Measurements from ENCODE around the gene BDH1.
"Not testable (repeated sequence)": the region's sequence is repeated elsewhere in the genome, so short reads cannot be mapped to it uniquely, and the experiment has no call there.

Gene BDH1

DNA sequence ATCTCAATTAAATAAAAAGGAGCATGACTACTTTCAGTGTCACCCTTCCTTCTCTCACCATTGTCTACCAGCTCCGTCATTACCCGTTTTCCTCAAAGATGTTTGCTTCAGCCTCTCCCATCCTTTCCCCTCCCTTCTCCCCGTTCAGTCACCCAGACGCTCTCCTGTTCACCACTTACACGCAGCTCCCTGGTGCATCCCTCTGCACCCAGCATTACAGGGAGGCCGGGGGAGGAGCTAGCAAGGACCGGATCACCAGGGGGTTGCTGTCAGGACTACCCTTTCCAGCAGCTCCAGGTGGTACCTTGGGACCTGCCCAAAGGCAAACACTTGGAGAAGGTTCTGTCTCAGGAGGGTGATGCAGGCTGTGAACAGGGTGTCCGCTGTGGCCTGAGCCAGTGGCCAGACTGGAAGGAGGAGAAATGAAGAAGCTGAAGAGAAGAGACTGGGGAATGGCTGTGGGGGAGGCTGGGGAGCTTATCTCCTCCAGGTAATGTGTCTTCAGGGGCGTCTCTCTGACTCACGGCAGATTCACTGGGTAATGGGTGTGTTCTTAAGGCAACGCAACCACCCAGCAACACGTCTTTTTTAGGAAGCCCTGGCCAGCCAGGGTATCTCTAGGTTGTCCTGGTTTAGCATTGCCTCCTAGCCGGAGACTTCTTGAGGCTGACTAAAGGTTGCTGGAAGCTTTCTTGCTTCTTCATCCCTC lies 21.8 kb upstream of the BDH1 start:
- no peak for DNase-seq (ENCODE audit: low spot score)

DNA sequence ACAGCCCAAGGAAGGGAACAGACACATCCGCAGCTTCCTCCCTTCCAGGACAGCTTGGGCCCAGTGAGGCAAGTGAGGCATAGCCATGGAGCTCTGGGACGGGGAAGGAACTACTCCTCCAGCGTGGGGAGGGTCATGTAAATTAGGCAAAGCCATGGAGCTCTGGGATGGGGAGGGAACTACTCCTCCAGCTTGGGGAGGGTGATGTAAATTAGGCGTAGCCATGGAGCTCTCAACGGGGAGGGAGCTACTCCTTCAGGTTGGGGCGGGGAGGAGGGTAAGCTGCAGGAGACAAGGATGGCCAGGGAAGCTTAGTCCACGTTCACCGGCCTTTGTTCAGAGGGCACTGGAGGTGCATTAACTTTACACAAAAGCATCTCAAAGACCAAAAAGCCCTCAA lies 21.1 kb upstream of the BDH1 start:
- no peak for DNase-seq (ENCODE audit: low spot score)

DNA sequence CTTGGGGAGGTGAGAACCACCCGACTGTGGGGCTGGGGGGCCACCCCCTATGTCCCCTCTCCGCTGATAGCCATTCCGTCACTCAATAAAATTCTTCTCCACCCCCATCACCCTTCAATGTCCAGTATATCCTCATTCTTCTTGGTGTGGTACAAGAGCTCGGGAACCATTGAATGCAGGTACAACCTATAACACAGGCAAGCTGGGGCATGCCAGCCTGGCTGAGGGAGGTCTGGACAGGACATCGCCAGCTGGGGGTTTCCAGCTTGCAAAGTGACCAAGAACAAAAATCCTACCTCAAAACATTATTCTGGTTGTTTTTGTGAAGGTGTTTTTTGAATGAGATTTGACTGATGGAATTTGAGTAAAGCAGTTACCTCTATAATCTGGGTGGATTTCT lies 19.6 kb upstream of the BDH1 start:
- DNase-seq (ENCODE audit: low spot score) = no peak

DNA sequence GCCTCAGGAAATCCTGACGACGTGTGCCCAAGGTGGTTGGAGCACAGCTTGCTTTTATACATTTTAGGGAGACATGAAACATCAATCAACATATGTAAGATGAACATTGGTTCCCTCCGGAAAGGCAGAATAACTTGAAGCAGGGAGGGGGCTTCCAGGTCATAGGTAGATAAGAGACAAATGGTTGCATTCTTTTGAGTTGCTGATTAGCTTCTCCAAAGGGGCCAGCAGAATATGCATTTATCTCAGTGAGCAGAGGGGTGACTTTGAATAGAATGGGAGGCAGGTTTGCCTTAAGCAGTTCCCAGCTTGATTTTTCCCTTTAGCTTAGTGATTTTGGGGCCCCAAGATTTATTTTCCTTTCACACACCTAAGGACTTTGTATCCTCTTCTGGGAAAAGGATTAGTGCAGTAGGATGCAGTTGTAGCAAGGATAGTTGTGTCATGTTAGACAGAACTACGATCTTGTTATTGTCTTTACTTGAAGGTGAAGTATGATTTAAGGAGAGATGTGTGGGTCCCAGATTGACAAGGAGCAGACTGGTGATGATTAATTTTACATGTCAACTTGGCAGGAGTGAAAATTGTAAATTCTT lies 18.7 kb upstream of the BDH1 start:
- not testable (repeated sequence) for DNase-seq (ENCODE audit: low spot score)

DNA sequence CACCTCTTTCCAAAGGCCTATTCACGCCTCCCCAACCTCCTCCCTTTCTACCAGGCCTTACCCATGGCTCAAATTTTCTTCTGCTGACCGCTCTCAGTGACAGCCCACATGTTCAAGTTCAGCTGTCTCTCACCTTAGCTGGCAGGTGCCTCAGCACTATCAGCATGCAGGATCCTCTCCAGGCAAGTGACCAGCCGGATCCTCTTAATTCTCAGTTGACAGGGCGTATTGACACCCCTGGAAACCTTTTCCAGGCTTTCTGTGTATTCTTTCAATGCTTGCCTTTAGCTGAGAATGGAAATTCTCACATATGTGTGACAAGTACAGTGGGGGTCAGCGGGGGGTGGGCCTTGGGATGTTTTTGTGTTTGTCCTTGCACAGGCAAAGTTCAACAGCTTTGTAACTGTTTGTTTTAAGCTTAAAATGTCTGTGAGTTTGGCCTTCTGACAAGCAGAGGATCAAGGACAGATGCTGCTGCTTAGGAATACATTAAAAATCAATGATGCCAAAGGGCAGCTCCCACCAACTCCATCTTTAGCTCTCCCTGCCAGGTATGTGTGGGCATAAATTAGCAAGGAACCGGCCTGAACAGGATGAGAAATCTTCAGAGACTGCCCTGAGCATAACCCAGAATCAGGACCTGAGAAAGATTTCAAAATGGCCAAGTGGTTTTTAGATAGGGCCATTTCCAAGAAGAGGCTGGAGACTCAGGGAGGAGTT lies 17.4 kb upstream of the BDH1 start:
- no peak for DNase-seq (ENCODE audit: low spot score)

DNA sequence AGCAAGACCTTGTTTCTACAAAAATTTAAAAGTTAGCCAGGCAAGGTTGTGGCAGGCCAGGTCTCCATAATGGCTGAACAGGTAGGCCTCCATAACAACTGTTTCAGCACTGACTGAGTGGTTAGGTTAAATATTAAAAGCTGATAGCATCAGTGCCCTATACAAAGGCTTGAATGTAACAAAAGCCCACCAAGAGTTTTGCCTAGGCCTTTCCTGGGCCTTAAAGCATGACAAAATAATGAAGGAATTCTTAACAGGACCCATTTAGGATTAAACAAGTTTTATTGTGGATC lies 16.1 kb upstream of the BDH1 start:
- not testable (repeated sequence) for DNase-seq (ENCODE audit: low spot score)

DNA sequence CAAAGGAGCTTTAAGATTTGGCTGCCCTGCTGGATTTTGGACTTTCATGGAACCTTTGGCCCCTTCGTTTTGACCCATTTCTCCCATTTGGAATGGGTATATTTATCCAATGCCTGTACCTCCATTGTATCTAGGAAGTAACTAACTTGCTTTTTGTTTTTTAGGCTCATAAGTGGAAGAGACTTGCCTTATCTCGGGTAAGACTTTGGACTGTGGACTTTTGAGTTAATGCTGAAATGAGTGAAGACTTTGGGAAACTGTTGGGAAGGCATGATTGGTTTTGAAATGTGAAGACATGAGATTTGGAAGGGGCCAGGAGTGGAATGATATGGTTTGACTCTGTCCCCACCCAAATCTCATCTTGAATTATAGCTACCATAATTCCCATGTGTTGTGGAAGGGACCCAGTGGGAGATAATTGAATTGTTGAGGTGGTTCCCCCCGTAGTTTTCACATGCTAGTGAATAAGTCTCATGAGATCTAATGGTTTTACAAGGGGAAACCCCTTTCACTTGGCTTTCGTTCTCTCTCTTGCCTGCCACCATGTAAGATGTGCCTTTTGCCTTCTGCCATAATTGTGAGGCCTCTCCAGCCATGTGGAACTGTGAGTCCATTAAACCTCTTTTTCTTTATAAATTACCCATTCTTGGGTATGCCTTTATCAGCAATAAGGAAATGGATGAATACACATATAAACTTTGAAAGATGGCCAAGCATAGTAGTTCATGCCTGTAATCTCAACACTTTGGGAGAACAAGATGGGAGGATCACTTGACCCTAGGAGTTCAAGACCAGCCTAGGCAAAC lies 15.5 kb upstream of the BDH1 start:
- DNase-seq (ENCODE audit: low spot score) = not testable (repeated sequence)

DNA sequence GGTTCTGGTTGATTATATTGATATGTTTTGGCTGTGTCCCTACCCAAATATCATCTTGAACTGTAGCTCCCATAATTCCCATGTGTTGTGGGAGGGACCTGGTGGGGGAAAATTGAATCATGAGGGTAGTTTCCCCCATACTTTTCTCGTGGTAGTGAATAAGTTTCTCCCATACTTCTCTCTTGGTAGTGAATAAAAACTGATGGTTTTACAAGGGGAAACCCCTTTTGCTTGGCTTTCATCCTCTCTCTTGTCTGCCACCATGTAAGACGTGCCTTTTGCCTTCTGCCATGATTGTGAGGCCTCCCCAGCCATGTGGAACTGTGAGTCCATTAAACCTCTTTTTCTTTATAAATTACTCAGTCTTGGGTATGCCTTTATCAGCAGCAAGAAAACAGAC lies 13.7 kb upstream of the BDH1 start:
- DNase-seq (ENCODE audit: low spot score) = not testable (repeated sequence)

DNA sequence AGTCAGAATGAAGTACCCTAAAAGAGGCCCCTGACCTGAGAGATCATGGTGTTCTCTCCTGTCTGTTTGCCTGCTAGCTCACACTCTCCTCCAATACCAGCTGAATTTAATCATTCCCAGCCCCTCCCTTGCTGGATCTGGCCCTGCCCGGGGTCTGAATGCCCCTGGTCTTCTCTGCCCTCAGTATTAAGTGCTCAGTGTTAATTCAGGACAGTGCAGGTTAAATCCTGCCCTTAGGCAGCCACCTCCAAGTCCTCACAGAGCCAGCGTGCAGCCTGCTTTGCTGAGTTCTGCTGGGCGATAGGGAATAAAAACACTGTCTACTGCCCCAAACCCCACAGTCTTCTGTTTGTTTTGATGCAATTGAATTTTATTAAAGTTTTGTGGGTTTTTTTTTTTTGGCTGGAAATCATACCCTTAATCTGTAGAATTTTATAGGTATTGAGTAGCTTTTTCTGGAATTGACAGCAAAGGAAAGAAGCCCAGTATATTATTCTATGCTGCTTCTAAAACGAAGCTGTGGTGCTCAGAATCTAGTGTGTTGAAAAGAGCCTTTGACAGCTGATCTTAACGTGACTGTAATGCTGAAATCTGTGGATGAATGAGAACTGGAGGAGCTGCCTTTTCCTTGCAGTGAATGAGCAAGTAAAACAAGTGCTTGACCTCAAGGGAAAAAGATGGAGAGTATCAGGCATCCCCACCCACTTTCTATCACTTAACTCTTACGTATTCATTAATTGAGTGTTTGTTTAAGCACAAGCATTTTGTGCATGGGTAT lies 12.3 kb upstream of the BDH1 start:
- DNase-seq (ENCODE audit: low spot score) = no peak

DNA sequence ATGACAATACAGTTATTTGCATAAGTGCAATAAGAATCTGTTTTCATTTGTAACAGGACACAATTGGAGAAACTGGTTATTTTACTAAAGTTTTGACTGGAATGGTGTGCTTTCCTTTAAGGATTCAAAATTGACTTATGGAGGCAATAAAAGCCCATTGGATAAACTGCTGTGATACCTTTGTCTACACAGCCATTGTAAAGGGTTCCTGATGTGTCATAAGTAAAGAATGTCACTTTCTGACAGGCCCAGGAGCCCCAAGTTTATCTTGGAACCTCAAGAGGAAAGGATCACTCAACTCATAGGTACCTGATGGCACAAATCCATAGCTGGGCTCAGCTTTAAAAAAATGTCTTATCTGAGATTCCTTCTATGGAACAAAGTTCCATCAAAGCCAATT lies 10.4 kb upstream of the BDH1 start:
- not testable (repeated sequence) for DNase-seq (ENCODE audit: low spot score)

DNA sequence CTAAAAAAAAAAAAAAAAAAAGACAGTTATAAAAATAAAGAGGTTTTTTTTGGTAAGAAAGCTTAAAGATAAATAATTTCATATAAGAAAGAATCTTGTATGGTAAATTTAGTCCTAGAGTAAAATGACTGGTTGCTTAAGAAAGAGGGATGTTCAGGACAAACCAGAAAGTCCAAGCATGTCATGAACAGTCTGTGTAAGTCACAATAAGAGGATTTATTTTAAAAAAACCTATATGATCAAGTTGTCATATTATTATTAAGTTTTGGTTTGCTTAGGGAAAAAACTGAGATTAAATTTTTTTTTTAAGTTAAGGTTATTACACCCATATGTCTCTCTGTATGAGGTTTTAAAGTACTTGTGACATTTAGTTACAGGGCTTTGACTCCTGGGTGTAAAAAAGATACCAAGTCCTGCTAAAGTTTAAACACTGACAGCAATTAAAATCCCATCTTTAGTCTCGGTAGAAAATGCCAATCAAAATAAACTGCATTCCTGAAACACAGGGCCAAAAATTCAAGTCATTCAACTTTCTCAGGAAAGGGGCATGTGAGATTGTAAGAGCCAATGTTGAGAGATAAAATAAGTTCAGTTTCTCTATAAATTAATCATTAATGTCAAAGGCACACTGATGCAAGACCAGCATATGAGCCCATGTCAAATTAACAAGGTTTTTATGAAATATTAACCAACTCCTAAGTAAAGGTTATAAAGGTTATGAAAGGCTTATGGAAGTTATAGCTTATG lies 8.5 kb upstream of the BDH1 start:
- DNase-seq (ENCODE audit: low spot score) = no peak

DNA sequence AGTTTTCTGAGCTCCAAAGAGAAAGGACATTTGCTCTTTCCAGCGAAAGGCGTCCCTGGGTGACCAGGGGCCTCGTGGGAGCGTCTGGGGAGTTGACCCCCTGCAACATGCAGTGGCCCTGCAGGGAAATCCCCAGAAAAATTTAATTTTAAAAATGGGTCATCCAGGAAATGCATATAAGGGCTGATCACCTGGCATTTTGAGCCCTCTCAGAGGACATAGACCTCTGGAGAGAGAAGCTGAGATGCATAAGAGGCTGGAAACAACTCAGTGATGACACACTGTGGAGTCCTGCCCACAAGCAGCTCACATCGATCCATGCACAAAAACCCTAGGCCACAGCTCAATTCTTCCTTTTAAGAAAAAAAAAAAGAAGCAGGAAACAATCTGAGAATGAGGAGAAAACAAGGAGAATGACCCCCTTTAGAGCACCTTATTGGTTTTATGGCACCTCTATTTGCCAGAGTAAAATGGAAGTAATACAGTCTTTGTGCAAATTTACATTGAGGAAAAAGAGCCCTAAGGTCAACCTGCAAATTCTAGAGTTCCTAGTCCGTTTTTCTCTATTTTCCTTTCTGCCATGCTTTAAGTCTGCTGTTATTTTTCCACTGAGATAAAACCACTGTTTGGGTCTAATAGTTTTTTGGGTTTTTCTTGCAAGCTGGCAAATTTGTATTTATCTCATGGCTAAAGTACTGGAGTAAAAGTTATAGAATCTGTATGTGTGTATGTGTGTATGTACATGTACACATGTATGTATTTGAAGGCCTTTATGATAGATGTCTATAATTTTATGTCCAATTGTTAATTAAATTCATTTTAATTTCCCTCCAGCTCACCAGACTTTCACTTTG lies 6.9 kb upstream of the BDH1 start:
- DNase-seq (ENCODE audit: low spot score) = no peak

DNA sequence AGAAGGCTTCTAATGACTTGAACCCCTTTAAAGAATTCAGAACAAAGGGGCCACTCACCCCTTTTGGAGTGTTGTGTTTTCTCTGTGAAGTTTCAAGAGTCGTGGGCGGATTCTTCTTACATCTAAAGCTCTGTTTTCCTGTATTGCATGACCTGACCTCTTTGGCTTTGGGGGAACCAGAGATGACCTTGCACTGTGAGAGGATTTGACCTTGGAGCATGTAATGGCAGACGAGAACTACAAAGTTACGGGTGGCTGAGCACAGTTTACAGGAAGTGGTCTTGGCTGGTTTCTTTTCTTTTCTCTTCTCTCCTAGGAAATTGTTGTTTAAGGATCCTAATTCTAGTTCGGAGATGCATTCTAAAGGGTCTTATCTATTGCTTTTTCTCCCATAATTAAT lies 6.2 kb upstream of the BDH1 start:
- DNase-seq (ENCODE audit: low spot score) = no peak

DNA sequence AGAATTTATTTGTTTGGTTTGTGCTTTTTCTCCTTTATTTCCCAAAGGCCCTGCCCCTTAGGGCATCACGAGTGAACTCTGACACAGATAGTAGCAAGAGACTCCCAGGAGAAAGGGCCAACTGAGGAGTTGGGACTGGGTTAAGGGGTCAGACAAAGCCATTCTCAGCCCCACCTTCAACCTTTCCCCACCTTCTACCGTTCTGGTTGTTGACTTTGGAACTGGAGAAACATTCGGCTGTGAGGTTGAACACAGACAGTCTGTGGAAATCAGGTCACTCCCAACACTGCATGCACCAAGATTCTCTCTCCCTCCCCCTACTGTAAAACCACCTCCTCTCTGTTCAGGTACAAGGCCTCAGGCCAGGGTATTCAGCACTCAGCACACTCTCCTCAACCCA lies 3.9 kb upstream of the BDH1 start:
- DNase-seq (ENCODE audit: low spot score) = no peak

DNA sequence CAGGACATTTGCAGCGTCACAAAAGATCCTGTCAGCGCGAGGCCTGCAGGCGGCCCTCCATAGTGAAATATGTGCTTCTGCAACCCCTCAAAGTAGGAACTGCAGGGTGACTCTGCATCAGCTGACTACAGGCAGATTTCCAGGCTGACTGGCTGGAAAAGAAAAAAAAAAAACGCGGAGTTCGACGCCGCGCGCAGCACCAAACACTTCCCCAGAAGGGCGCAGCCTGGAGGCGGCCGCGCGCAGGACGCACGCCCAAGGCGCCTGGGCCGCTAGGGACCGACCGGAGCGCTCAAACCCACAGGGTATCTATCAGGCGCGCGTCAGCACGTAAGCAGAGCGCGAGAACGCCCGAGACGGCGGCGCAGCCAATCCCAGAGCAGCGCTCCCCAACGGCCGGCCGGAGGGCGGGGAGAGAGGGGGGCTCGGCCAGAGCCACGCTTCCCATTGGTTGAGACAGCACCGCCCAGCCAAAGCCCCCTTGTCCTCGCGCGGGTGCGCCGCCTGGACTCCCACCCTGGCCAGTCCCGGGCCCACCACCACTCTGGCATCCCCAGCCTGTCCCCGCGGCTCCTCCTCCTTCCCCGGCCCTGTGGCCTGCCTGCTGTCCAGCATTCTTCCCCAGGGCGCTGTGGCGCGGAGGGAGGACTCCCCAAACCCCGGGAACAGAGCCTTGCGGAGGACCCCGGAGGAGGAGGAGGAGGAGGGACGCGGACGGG lies 1.0 kb downstream of the BDH1 start:
- DNase-seq (ENCODE audit: low spot score) = peak; percentile 99

DNA sequence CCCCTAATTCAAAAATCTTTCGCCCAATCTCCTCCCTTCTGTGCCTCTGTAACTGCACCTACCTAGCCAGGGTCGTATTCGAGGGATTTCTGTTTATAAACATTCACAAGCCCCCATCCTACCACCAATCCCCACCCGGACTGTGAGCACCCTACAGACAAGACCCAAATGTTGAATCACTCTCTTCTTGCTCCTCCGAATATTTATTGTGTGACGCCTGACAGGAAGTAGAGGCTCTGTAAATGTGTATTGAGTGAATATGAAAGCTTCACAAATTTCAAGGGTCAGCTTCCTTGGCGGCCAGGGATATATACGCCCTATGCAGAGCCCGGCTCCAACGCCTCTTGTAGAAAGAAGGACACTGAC lies 1.6 kb downstream of the BDH1 start:
- no peak for DNase-seq (ENCODE audit: low spot score)

DNA sequence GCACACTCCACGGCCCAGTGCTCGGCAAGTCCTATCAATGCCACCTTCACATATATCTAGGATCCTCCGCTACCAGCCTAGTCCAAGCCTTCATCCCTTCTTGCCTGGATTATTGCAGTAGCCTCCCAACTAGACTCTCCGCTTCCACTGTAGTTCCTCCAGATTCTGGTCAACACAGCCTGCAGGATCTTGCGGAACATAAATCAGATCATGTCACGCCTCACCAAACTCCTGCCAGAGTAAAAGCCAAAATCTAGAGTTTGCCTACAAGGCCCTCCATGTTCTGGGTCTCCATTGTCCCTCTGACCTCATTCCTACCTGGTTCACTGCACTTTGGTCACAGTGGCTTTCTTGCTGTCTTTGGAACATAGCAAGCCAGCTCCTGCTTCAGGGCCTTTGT lies 3.6 kb downstream of the BDH1 start:
- no peak for DNase-seq (ENCODE audit: low spot score)

DNA sequence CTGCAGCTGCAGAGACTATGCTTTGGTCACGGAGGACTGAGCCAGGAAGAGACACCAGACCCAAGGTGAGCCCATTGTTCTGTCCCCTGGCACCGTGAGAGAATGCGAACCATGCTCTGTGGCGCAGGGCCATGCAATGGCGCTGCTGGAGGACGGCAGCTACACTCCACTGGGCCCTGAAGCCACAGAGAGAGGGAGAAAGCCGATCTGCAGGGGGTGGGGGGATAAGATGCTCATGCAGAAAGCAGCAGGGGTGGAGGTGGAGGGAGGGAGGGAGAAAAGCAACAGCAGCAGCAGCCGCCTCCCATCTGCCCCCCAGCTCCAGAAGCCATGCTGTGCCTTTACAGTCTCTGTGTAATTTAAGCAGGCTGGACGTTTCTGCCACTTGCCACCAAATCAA lies 5.3 kb downstream of the BDH1 start:
- DNase-seq (ENCODE audit: low spot score) = no peak

DNA sequence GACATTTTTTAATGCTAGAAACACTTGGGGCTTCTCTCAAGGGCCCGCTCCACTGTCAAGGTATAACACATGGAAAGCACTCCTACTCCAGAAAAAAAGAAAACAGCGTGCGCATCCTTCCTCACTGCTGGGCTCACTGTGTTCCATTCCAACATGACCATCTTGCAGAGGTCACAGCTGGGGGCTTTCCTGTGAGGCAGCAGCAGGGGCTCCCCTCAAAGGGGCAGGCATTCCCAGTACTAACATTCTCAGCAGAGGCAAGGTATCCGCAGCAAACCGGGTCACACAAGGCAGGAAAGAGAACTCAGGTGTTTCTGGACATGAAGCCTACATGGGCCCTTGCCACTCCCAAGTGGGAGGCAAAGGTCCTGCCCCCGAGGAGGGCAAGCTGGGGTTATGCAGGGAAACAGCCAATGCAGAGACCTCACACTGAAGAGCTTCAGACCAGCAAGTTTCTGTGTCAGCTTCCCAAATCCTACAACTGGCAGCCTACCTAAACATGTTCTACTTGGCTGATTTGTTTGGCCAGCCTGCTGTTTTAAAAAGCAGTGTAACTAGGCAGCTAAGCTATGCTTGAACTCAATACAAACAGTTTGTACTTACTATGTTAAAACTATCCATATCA lies 6.4 kb downstream of the BDH1 start:
- no peak for DNase-seq (ENCODE audit: low spot score)
